Ascending aorta (tissue), 2 donors: ENCODE measurements around the gene DCAF11. TPM values are rescaled to one million over a fixed set of nuclear protein-coding genes. Genes with fewer than 3 reads are reported as not detected.

Experiments used
- DNase-seq, 2 donors: peaks; one replicate each; pipeline ENCODE4 v3.0.0-alpha.2; 2019; ENCODE audit warnings: low spot score in 2 of 2
- H3K27ac ChIP-seq, 2 donors: fragments of 200-600 bp; sonication (generic); one replicate each; pipeline ENCODE4 v1.5.1; 2016 to 2017; ENCODE audit warnings: mild to moderate bottlenecking in 1 of 2
- H3K27me3 ChIP-seq: fragments of 200-600 bp; sonication (generic); one replicate; pipeline ENCODE4 v1.5.1; 2017
- H3K36me3 ChIP-seq, 2 donors: fragments of 200-600 bp; sonication (generic); one replicate each; pipeline ENCODE4 v1.5.1; 2016
- H3K4me1 ChIP-seq, 2 donors: fragments of 200-600 bp; sonication (generic); one replicate each; pipeline ENCODE4 v1.5.1; 2016 to 2017; ENCODE audit warnings: mild to moderate bottlenecking in 1 of 2
- H3K4me3 ChIP-seq, 2 donors: fragments of 200-600 bp; sonication (generic); one replicate each; pipeline ENCODE4 v1.5.1; 2016 to 2017; ENCODE audit warnings: mild to moderate bottlenecking in 1 of 2
- H3K9me3 ChIP-seq, 2 donors: fragments of 200-600 bp; sonication (generic); one replicate each; pipeline ENCODE4 v1.5.1; 2016
- CTCF ChIP-seq, 3 experiments: fragments of 200-600 bp in 2 of 3; fragments of 450-650 bp in 1 of 3; sonication (generic) in 2 of 3; IDR thresholded peaks; one replicate each; pipeline ENCODE4 v1.5.1; 2016 to 2019; ENCODE audit warnings: antibody characterized with exemption in 3 of 3, mild to moderate bottlenecking in 1 of 3, moderate library complexity in 1 of 3
- intact Hi-C: fragments of 100-400 bp; cut with DNase I; formaldehyde crosslinking; loops from one replicate; pipeline ENCODE4 v1.15.1; 2023
- total RNA-seq: library from RNA; depleted of rRNA; stranded (reverse); fragments of >200 nt; gene quantifications from one replicate; pipeline ENCODE4 v1.1.0, GENCODE V29; 2016

Gene DCAF11
- total RNA-seq, 1 donor from 2014 or later, result 52.3 TPM

- Histone ChIP-seq H3K4me1 (peaks cover 14 to 17% of the 10 kb centered on the region in 2 donors), H3K36me3 (peaks cover 43 to 66% of the 10 kb centered on the region in 2 donors), H3K27me3 (no peaks in the 10 kb centered on the region), H3K9me3 (no peaks in the 10 kb centered on the region), H3K4me3 (no peak overlapping the region), H3K27ac (no peak overlapping the region)
- DNase-seq, result no peak
- no peak for TF ChIP-seq CTCF (IDR thresholded peaks at IDR 0.05)
- intact Hi-C loops, result no loop called here
Observed at GRCh38 chr14:24150567-24150966, 36.0 kb downstream of the DCAF11 start.

- H3K27me3 ChIP-seq, result no peaks in the 10 kb centered on the region
- H3K27ac ChIP-seq, result no peak overlapping the region
- intact Hi-C loops, result no loop called here
- H3K4me1 ChIP-seq, result peaks cover 9 to 13% of the 10 kb centered on the region in 2 donors
- peaks cover 48 to 71% of the 10 kb centered on the region in 2 donors for H3K36me3 ChIP-seq
- no peak for DNase-seq
- H3K9me3 ChIP-seq, result no peaks in the 10 kb centered on the region
- H3K4me3 ChIP-seq, result no peak overlapping the region
- TF ChIP-seq CTCF (IDR thresholded peaks at IDR 0.05), result no peak
Observed at GRCh38 chr14:24150993-24151392, 36.4 kb downstream of the DCAF11 start.

GRCh38 chr14:24151404-24152080, 37.0 kb downstream of the DCAF11 start:
- DNase-seq, result no peak
- no peak for TF ChIP-seq CTCF (IDR thresholded peaks at IDR 0.05)
- H3K36me3 ChIP-seq, result peaks cover 53 to 76% of the 10 kb centered on the region in 2 donors

GRCh38 chr14:24155100-24155499, 40.5 kb downstream of the DCAF11 start:
- Histone ChIP-seq H3K27ac (no peak overlapping the region), H3K4me1 (no peaks in the 10 kb centered on the region), H3K9me3 (no peaks in the 10 kb centered on the region), H3K27me3 (no peaks in the 10 kb centered on the region), H3K36me3 (peaks cover 57 to 85% of the 10 kb centered on the region in 2 donors), H3K4me3 (no peak overlapping the region)
- no peak for TF ChIP-seq CTCF (IDR thresholded peaks at IDR 0.05)
- intact Hi-C loops, result no loop called here
- no peak for DNase-seq

More at GRCh38 chr14:24151404-24152080, 37.0 kb downstream of the DCAF11 start:
- H3K9me3 ChIP-seq, result no peaks in the 10 kb centered on the region
- peaks cover 8 to 13% of the 10 kb centered on the region in 2 donors for H3K4me1 ChIP-seq
- no peaks in the 10 kb centered on the region for H3K27me3 ChIP-seq
- no peak overlapping the region for H3K4me3 ChIP-seq
- no peak overlapping the region for H3K27ac ChIP-seq
- intact Hi-C loops, result no loop called here

- no peaks in the 10 kb centered on the region for H3K9me3 ChIP-seq
- H3K4me3 ChIP-seq, result no peak overlapping the region
- no peak overlapping the region for H3K27ac ChIP-seq
- no peak for TF ChIP-seq CTCF (IDR thresholded peaks at IDR 0.05)
- peaks cover 45 to 74% of the 10 kb centered on the region in 2 donors for H3K36me3 ChIP-seq
- DNase-seq, result no peak
- no peaks in the 10 kb centered on the region for H3K4me1 ChIP-seq
- intact Hi-C loops, result no loop called here
- H3K27me3 ChIP-seq, result no peaks in the 10 kb centered on the region
Observed at GRCh38 chr14:24156840-24157239, 42.3 kb downstream of the DCAF11 start.
